ENCODE data around the gene RELN. TPM values are rescaled to one million over a fixed set of nuclear protein-coding genes. Genes with fewer than 3 reads are reported as not detected.

RELN gene
- total and polyA plus RNA-seq, 10 of the 15 experiments (the other 5 are each of a cell fraction or from before 2014, with no cell fraction given): 0.11 to 0.21 TPM; not detected in 8

GRCh38 chr7:103632972-103633371 is 356.5 kb downstream of the RELN start:
- ChIA-PET CTCF (no interaction called here), RAD21 (ENCODE audit: unreplicated experiment) (no interaction called here), POLR2A (no interaction called here), SMC1A (ENCODE audit: uncharacterized antibody, unreplicated experiment) (no interaction called here)
- Histone ChIP-seq H3K27ac (ENCODE audit: control insufficient read depth, insufficient read depth) (no peak overlapping the region), H4K20me1 (ENCODE audit: control insufficient read depth, insufficient read depth) (no peaks in the 10 kb centered on the region), H3K9me3 (replicated peaks; ENCODE audit: control insufficient read depth, insufficient read depth, low read length) (no peaks in the 10 kb centered on the region), H3K9ac (ENCODE audit: control insufficient read depth, insufficient read depth, low read length) (no peak overlapping the region), H2AFZ (ENCODE audit: control insufficient read depth, low read depth, low read length) (no peak overlapping the region), H3K36me3 (ENCODE audit: control insufficient read depth in 2 of 2, insufficient read depth in 2 of 2, low read length in 1 of 2) (no peaks in the 10 kb centered on the region), H3K79me2 (ENCODE audit: control insufficient read depth, insufficient read depth, low read length) (no peaks in the 10 kb centered on the region), H3K27me3 (replicated peaks in 1 of 2; ENCODE audit: control insufficient read depth in 2 of 2, insufficient read depth in 2 of 2, low read length in 1 of 2) (no peaks in the 10 kb centered on the region), H3K4me3 (no peak overlapping the region), H3K4me1 (ENCODE audit: control insufficient read depth, insufficient read depth, low read length) (no peaks in the 10 kb centered on the region), H3K4me2 (ENCODE audit: control insufficient read depth, insufficient read depth) (no peak overlapping the region)
- 100% methylated on average over 1 of the region's 1 CpG for WGBS (ENCODE audit: insufficient coverage, insufficient replicate concordance, low lambda C conversion rate, missing lambda C conversion rate)
- BruUV-seq (replicated peaks): no TSS peak
- intact Hi-C loops (cut with micrococcal nuclease; ENCODE audit: unreplicated experiment) (no loop called here), in situ Hi-C loops (cut with MboI) (no loop called here)
- TF ChIP-seq ZNF24 (IDR thresholded peaks at IDR 0.05) (no peak), NFYB (IDR thresholded peaks at IDR 0.05; ENCODE audit: insufficient read depth, low read depth, low read length) (no peak), TCF12 (IDR thresholded peaks at IDR 0.05; ENCODE audit: low read depth, low read length) (no peak), POLR2A (IDR thresholded peaks at IDR 0.05; ENCODE audit: low read depth, low read length) (no peak), MLLT1 (IDR thresholded peaks at IDR 0.05) (no peak), MAX (IDR thresholded peaks at IDR 0.05; ENCODE audit: low read depth, low read length) (no peak), CREM (IDR thresholded peaks at IDR 0.05; ENCODE audit: low read depth) (no peak), DPF2 (IDR thresholded peaks at IDR 0.05) (no peak), KAT2A (conservative IDR thresholded peaks at IDR 0.05; ENCODE audit: control insufficient read depth, low read depth, low read length) (no peak), PAX5 (IDR thresholded peaks at IDR 0.05; ENCODE audit: borderline replicate concordance, low read depth, low read length) (no peak)
- no peak for FAIRE-seq
- no peak for DNase-seq (ENCODE audit: low read depth, low spot score)
- no peak for ATAC-seq

Data from GM12878 (cell line).